Measurements from ENCODE around the gene TP53RK. TPM values are rescaled to one million over a fixed set of nuclear protein-coding genes. Genes with fewer than 3 reads are reported as not detected.

The TP53RK gene
- total RNA-seq, 1 donor from 2014 or later = 13.2 TPM

GRCh38 chr20:46706242-46706641, 17.0 kb upstream of the TP53RK start:
- DNase-seq = no peak

GRCh38 chr20:46705378-46705729, 16.1 kb upstream of the TP53RK start:
- DNase-seq = no peak

- no peak for DNase-seq
Measured at GRCh38 chr20:46704714-46705377, 15.6 kb upstream of the TP53RK start.

- DNase-seq = no peak
Measured at GRCh38 chr20:46703435-46703834, 14.2 kb upstream of the TP53RK start.

GRCh38 chr20:46702447-46703203, 13.4 kb upstream of the TP53RK start:
- DNase-seq = no peak

GRCh38 chr20:46701986-46702385, 12.7 kb upstream of the TP53RK start:
- no peak for DNase-seq

GRCh38 chr20:46701556-46701955, 12.3 kb upstream of the TP53RK start:
- DNase-seq = no peak

GRCh38 chr20:46701057-46701456, 11.8 kb upstream of the TP53RK start:
- no peak for DNase-seq

GRCh38 chr20:46700481-46700880, 11.2 kb upstream of the TP53RK start:
- no peak for DNase-seq

- no peak for DNase-seq
Measured at GRCh38 chr20:46699651-46700359, 10.6 kb upstream of the TP53RK start.

- no peak for DNase-seq
Measured at GRCh38 chr20:46698788-46699187, 9.5 kb upstream of the TP53RK start.

GRCh38 chr20:46696791-46697279, 7.6 kb upstream of the TP53RK start:
- no peak for DNase-seq

- peak; percentile 49 for DNase-seq
Measured at GRCh38 chr20:46695892-46696291, 6.6 kb upstream of the TP53RK start.

- DNase-seq = peak; percentile 56
Measured at GRCh38 chr20:46694484-46694883, 5.2 kb upstream of the TP53RK start.

GRCh38 chr20:46691196-46691595, 2.0 kb upstream of the TP53RK start:
- DNase-seq = no peak

GRCh38 chr20:46690219-46691106, 1.2 kb upstream of the TP53RK start:
- no peak for DNase-seq

GRCh38 chr20:46689754-46690085, 476 bp upstream of the TP53RK start:
- DNase-seq = no peak

- no peak for DNase-seq
Measured at GRCh38 chr20:46688151-46689081, 828 bp downstream of the TP53RK start.

GRCh38 chr20:46683939-46684750, 5.1 kb downstream of the TP53RK start:
- DNase-seq = peak; percentile 77

- no peak for DNase-seq
Measured at GRCh38 chr20:46683668-46683938, 5.6 kb downstream of the TP53RK start.
